GM18520 (cell line): ENCODE data around the gene GPD1L.
A peak's percentile ranks its signal among the peaks of the same experiment; 100 is the strongest.
"Not testable (repeated sequence)": the region's sequence is repeated elsewhere in the genome, so short reads cannot be mapped to it uniquely, and the experiment has no call there.

ENCODE experiments used
- ATAC-seq: cut with Tn5 transposase; IDR thresholded peaks from one replicate; pipeline ENCODE4 v1.9.1; 2021; ENCODE audit not compliant: unreplicated experiment

Gene GPD1L

GRCh38 chr3:32106132-32106928, at the start of gene GPD1L:
GPD1L (plus strand) TSS chr3:32106620; CDS start chr3:32106712, 92 bp downstream.
- peak; percentile 99 for ATAC-seq

GRCh38 chr3:32058465-32058864, 48.0 kb upstream of the GPD1L start:
- not testable (repeated sequence) for ATAC-seq

GRCh38 chr3:32062950-32063582, 43.4 kb upstream of the GPD1L start:
- ATAC-seq, result no peak

GRCh38 chr3:32066686-32067085, 39.7 kb upstream of the GPD1L start:
- ATAC-seq, result no peak

GRCh38 chr3:32074194-32074593, 32.2 kb upstream of the GPD1L start:
- ATAC-seq, result not testable (repeated sequence)

GRCh38 chr3:32076566-32076965, 29.9 kb upstream of the GPD1L start:
- no peak for ATAC-seq

- no peak for ATAC-seq
Observed at GRCh38 chr3:32077260-32078084, 28.9 kb upstream of the GPD1L start.

- ATAC-seq, result no peak
Observed at GRCh38 chr3:32078085-32078634, 28.3 kb upstream of the GPD1L start.

GRCh38 chr3:32078864-32079263, 27.6 kb upstream of the GPD1L start:
- no peak for ATAC-seq

GRCh38 chr3:32082721-32083120, 23.7 kb upstream of the GPD1L start:
- ATAC-seq, result no peak

GRCh38 chr3:32083702-32084270, 22.6 kb upstream of the GPD1L start:
- ATAC-seq, result no peak

- no peak for ATAC-seq
Observed at GRCh38 chr3:32084870-32085269, 21.6 kb upstream of the GPD1L start.

- ATAC-seq, result no peak
Observed at GRCh38 chr3:32086464-32086863, 20.0 kb upstream of the GPD1L start.

GRCh38 chr3:32089476-32089875, 16.9 kb upstream of the GPD1L start:
- no peak for ATAC-seq

- no peak for ATAC-seq
Observed at GRCh38 chr3:32093204-32093603, 13.2 kb upstream of the GPD1L start.

GRCh38 chr3:32095431-32095830, 11.0 kb upstream of the GPD1L start:
- ATAC-seq, result no peak

- no peak for ATAC-seq
Observed at GRCh38 chr3:32097768-32098167, 8.7 kb upstream of the GPD1L start.

- no peak for ATAC-seq
Observed at GRCh38 chr3:32098528-32098927, 7.9 kb upstream of the GPD1L start.

- no peak for ATAC-seq
Observed at GRCh38 chr3:32100465-32100864, 6.0 kb upstream of the GPD1L start.

GRCh38 chr3:32102289-32102688, 4.1 kb upstream of the GPD1L start:
- no peak for ATAC-seq

GRCh38 chr3:32104492-32104891, 1.9 kb upstream of the GPD1L start:
- no peak for ATAC-seq
